Gastroesophageal sphincter (tissue), 3 donors: ENCODE results near the gene PCDH9.

Experiments
- EP300 ChIP-seq: sonication (generic); formaldehyde crosslinking; IDR thresholded peaks from one replicate; pipeline ENCODE4 v1.6.1; 2017; ENCODE audit warnings: antibody characterized with exemption, mild to moderate bottlenecking
- POLR2A ChIP-seq, 2 donors: fragments of 450-650 bp; IDR thresholded peaks; one replicate each; pipeline ENCODE4 v1.6.1; 2017; ENCODE audit warnings: antibody characterized with exemption in 2 of 2, mild to moderate bottlenecking in 2 of 2, moderate library complexity in 1 of 2
- POLR2AphosphoS5 ChIP-seq: sonication (generic); formaldehyde crosslinking; IDR thresholded peaks from one replicate; pipeline ENCODE4 v1.6.1; 2017; ENCODE audit warnings: antibody characterized with exemption
- TF ChIP-seq, protein P1 (sequence below), 4 experiments: fragments of 200-600 bp in 2 of 4; fragments of 450-650 bp in 2 of 4; sonication (generic) in 1 of 4; IDR thresholded peaks; one replicate each; pipeline ENCODE4 v1.5.1; 2017 to 2019; ENCODE audit warnings: antibody characterized with exemption in 4 of 4, mild to moderate bottlenecking in 2 of 4, moderate library complexity in 2 of 4

DNA sequence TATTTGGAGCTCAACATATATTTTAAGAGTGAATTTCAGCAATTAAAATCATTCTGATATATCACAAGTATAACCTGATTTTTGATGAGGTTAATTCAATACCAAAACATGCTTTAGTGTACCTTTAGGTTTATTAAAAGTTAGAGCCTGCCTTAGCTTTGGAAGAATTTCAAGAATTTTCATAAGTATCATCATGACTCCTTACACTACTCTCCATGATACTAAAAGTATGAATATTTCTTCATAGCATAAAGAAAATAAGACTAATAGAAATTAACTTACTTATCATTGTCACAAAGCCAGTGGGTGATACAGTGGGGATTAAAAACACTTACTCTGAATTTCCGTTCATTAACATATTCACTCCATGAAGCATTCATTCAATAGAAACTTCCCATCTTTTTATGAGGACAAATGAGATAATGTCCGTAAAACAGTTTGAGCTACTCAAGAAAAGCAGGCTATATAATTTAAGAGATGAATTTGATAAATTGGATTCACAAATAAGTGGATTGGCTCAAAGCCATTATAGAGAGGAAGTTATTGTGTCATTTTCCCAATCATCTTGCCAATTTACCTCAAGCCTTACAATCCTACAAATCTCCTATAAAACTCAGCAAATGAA lies 214.0 kb downstream of the PCDH9 start:
- TF ChIP-seq POLR2AphosphoS5 = no peak
- TF ChIP-seq, protein P1, sequence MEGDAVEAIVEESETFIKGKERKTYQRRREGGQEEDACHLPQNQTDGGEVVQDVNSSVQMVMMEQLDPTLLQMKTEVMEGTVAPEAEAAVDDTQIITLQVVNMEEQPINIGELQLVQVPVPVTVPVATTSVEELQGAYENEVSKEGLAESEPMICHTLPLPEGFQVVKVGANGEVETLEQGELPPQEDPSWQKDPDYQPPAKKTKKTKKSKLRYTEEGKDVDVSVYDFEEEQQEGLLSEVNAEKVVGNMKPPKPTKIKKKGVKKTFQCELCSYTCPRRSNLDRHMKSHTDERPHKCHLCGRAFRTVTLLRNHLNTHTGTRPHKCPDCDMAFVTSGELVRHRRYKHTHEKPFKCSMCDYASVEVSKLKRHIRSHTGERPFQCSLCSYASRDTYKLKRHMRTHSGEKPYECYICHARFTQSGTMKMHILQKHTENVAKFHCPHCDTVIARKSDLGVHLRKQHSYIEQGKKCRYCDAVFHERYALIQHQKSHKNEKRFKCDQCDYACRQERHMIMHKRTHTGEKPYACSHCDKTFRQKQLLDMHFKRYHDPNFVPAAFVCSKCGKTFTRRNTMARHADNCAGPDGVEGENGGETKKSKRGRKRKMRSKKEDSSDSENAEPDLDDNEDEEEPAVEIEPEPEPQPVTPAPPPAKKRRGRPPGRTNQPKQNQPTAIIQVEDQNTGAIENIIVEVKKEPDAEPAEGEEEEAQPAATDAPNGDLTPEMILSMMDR (IDR thresholded peaks at IDR 0.05) = no peak
- no peak for TF ChIP-seq POLR2A (IDR thresholded peaks at IDR 0.05)
- TF ChIP-seq EP300 = no peak
